ENCODE results near the gene SETD1A. TPM values are rescaled to one million over a fixed set of nuclear protein-coding genes. Genes with fewer than 3 reads are reported as not detected.

The SETD1A gene
- total and polyA plus RNA-seq, 9 of the 15 experiments (the other 6 are each of a cell fraction or from before 2014, with no cell fraction given): 0.08 to 36.0 (median 4.2) TPM

GRCh38 chr16:30922420-30922959 is 35.1 kb upstream of the SETD1A start (continued):
- TF ChIP-seq PKNOX1 (IDR thresholded peaks at IDR 0.05) (peak; percentile 97), EGR1 (conservative IDR thresholded peaks at IDR 0.05) (0 out of 2 replicates have a peak, but pooled peaks have one; percentile 4), RREB1 (CRISPR knock-in tag; IDR thresholded peaks at IDR 0.05) (no peak)
- TF ChIP-seq, protein P1, sequence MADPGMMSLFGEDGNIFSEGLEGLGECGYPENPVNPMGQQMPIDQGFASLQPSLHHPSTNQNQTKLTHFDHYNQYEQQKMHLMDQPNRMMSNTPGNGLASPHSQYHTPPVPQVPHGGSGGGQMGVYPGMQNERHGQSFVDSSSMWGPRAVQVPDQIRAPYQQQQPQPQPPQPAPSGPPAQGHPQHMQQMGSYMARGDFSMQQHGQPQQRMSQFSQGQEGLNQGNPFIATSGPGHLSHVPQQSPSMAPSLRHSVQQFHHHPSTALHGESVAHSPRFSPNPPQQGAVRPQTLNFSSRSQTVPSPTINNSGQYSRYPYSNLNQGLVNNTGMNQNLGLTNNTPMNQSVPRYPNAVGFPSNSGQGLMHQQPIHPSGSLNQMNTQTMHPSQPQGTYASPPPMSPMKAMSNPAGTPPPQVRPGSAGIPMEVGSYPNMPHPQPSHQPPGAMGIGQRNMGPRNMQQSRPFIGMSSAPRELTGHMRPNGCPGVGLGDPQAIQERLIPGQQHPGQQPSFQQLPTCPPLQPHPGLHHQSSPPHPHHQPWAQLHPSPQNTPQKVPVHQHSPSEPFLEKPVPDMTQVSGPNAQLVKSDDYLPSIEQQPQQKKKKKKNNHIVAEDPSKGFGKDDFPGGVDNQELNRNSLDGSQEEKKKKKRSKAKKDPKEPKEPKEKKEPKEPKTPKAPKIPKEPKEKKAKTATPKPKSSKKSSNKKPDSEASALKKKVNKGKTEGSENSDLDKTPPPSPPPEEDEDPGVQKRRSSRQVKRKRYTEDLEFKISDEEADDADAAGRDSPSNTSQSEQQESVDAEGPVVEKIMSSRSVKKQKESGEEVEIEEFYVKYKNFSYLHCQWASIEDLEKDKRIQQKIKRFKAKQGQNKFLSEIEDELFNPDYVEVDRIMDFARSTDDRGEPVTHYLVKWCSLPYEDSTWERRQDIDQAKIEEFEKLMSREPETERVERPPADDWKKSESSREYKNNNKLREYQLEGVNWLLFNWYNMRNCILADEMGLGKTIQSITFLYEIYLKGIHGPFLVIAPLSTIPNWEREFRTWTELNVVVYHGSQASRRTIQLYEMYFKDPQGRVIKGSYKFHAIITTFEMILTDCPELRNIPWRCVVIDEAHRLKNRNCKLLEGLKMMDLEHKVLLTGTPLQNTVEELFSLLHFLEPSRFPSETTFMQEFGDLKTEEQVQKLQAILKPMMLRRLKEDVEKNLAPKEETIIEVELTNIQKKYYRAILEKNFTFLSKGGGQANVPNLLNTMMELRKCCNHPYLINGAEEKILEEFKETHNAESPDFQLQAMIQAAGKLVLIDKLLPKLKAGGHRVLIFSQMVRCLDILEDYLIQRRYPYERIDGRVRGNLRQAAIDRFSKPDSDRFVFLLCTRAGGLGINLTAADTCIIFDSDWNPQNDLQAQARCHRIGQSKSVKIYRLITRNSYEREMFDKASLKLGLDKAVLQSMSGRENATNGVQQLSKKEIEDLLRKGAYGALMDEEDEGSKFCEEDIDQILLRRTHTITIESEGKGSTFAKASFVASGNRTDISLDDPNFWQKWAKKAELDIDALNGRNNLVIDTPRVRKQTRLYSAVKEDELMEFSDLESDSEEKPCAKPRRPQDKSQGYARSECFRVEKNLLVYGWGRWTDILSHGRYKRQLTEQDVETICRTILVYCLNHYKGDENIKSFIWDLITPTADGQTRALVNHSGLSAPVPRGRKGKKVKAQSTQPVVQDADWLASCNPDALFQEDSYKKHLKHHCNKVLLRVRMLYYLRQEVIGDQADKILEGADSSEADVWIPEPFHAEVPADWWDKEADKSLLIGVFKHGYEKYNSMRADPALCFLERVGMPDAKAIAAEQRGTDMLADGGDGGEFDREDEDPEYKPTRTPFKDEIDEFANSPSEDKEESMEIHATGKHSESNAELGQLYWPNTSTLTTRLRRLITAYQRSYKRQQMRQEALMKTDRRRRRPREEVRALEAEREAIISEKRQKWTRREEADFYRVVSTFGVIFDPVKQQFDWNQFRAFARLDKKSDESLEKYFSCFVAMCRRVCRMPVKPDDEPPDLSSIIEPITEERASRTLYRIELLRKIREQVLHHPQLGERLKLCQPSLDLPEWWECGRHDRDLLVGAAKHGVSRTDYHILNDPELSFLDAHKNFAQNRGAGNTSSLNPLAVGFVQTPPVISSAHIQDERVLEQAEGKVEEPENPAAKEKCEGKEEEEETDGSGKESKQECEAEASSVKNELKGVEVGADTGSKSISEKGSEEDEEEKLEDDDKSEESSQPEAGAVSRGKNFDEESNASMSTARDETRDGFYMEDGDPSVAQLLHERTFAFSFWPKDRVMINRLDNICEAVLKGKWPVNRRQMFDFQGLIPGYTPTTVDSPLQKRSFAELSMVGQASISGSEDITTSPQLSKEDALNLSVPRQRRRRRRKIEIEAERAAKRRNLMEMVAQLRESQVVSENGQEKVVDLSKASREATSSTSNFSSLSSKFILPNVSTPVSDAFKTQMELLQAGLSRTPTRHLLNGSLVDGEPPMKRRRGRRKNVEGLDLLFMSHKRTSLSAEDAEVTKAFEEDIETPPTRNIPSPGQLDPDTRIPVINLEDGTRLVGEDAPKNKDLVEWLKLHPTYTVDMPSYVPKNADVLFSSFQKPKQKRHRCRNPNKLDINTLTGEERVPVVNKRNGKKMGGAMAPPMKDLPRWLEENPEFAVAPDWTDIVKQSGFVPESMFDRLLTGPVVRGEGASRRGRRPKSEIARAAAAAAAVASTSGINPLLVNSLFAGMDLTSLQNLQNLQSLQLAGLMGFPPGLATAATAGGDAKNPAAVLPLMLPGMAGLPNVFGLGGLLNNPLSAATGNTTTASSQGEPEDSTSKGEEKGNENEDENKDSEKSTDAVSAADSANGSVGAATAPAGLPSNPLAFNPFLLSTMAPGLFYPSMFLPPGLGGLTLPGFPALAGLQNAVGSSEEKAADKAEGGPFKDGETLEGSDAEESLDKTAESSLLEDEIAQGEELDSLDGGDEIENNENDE (IDR thresholded peaks at IDR 0.05; ENCODE audit: low read depth, low read length): no peak
- TF ChIP-seq, protein P2, sequence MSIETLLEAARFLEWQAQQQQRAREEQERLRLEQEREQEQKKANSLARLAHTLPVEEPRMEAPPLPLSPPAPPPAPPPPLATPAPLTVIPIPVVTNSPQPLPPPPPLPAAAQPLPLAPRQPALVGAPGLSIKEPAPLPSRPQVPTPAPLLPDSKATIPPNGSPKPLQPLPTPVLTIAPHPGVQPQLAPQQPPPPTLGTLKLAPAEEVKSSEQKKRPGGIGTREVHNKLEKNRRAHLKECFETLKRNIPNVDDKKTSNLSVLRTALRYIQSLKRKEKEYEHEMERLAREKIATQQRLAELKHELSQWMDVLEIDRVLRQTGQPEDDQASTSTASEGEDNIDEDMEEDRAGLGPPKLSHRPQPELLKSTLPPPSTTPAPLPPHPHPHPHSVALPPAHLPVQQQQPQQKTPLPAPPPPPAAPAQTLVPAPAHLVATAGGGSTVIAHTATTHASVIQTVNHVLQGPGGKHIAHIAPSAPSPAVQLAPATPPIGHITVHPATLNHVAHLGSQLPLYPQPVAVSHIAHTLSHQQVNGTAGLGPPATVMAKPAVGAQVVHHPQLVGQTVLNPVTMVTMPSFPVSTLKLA (conservative IDR thresholded peaks at IDR 0.05): peak; percentile 4 to 44; a peak in 1 of 4 replicates
